HG03196 (cell line): ENCODE data around the gene CNMD.
"Not testable (repeated sequence)": the region's sequence is repeated elsewhere in the genome, so short reads cannot be mapped to it uniquely, and the experiment has no call there.

Experiments used
- ATAC-seq: cut with Tn5 transposase; IDR thresholded peaks from one replicate; pipeline ENCODE4 v1.9.1; 2021; ENCODE audit not compliant: unreplicated experiment

The CNMD gene

GRCh38 chr13:52744842-52745375 lies 5.3 kb upstream of the CNMD start:
- no peak for ATAC-seq

- no peak for ATAC-seq
These were observed 4.4 kb upstream of the CNMD start for GRCh38 chr13:52743988-52744387.

DNA sequence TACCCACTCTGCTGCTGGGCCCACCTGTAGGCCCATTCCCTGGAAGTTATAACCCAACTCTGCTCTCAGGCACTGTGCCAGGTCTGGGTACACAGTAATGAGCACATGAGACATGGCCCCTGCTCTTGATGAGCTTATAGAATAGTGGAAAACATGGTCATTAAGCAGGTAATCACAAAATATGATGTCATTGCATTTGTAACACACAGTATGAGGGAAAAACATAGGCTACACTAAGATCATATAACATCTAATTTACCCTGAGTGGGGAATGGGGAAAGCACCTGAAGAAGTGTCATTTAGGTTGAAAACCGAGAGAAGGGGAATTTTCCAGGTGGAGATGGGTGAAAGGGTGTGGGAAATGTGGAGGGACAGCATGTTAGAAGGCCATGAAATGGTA lies 3.9 kb upstream of the CNMD start:
- no peak for ATAC-seq

DNA sequence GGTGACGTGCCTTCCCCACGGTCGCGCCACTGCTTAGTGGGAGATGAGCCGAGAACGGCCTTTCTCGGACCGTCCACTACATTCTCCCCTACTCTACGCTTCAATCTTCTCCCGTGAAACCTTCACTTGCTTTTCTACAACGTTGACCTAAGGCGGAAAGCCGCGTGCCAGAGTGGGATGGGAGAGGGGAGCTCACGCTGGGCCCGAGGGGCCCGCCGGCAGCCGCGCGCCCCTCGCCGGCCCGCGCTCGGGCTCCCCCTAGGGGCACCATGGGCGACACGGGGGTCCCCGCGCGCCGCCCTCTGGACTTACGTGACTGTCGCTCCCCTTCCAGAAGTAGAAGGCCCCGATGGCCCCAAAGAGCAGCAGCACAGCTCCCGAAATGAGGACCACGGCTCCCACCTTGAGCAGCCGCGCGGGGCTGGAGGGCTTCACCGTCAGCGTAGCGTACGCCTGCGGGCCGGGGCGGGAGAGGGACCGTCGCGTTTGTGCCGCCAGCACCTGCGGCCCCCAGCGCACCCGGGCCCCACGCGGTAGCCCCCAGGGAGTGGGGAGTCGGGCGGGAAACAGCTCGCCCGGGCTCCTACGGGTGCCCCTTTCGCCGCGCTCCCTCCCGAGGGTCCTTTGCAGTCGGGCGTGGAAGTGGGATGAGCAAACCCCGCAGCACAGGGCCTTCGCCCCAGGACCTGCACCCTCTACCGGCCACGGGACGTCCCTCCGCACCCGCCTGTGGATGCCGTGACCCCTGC lies 727 bp downstream of the CNMD start:
- no peak for ATAC-seq

DNA sequence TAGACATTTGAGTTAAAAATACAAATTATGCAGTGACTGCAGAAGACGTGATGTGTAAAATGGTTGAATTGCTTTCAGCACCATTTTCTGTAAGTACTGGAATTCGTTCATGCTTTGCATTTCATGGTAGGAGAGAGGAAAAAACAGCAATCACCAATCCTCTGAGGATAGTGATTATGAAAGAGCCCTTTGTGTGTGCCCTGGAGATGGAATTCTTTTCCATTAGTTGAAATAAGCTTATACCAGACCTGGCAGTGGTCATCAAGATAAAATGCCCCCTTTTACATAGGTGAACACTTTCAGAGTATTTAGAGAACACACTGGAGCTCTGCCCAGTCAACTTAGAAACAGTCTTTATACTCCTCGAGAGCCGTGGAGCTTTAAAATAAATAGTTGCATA lies 1.7 kb downstream of the CNMD start:
- ATAC-seq: no peak

DNA sequence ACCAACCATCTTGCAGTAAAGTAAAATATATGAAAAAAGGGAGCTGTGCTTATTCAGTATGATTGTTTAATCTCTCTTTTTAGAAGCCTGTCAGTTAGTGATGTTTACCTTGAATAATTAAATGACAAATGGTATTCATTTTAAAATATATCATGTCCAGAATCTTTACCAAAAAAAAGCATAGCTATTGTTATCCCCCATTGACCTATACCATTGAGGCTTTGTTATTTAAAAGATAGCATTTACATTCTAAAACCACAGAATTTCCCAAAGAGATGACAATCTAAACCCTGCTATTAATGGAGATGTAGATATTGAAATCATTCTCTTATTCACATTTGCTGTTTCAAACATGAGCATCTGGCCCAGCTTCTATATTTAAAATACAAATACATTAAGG lies 2.2 kb downstream of the CNMD start:
- ATAC-seq: no peak

- ATAC-seq: no peak
These were observed 2.7 kb downstream of the CNMD start for GRCh38 chr13:52736891-52737290.

DNA sequence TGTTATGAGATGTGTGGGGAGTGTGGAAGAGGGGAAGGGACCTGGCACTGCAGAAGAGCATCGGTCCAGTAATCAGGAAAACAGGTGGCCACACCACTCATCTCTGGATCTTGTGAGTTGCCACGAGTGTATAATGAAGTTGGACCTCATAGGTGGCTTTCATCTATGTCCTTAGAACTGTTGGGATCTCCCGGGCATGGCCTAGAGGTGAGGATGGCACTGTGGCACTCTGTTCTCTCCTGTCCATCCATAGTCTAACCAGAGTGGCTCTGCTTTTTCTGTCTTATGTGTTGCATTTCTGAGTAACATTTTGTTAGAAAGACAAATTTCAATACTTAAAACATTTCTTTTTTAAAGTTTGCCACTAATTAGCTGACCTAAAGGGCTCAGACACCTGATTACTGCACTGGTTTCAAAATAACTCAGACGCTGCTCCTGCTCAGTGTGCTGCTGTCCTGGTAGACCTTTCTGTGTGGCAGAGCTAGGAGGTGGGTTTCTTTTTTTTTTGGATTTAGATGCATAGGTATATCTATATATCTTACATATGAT lies 5.5 kb downstream of the CNMD start:
- ATAC-seq: no peak

DNA sequence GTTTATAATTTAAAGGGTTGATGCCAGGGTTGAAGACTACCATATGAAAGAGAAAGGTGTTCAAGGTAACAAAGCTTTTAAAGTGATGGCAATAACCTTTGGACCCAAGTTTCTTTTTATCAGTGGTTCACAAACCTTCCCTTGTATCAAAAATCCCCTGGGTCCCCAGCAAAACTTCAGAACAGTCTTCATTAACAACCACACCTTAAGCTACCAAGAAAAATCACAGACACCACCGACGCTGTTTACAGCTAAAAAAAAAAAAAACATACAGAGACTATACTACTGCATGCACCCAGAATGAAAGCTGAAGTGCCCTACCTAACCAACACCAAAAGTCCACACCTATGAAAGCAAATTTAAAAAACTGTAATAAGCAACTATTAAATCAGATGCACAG lies 13.4 kb downstream of the CNMD start:
- ATAC-seq: no peak

DNA sequence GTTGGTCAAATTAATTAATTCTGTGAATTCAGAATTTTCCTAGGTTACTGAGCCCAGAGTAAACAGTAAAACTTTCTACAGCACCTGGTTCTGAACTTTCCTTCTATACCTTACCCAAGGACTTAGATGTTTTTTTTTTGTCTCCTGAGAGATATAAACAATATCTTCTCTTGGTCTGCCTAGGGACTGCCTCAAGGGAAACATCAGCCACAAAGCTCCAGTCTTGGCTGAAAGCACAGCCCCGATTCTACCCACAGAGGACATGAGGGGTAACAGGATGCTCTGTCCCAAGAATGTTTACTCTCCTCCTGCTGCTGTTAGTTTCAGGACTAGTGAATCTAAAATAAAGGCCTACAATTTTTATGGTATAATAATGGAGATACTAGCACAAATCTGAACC lies 14.3 kb downstream of the CNMD start:
- ATAC-seq: no peak

- ATAC-seq: no peak
These were observed 16.4 kb downstream of the CNMD start for GRCh38 chr13:52723181-52723580.

- ATAC-seq: not testable (repeated sequence)
These were observed 18.3 kb downstream of the CNMD start for GRCh38 chr13:52721356-52721755.

DNA sequence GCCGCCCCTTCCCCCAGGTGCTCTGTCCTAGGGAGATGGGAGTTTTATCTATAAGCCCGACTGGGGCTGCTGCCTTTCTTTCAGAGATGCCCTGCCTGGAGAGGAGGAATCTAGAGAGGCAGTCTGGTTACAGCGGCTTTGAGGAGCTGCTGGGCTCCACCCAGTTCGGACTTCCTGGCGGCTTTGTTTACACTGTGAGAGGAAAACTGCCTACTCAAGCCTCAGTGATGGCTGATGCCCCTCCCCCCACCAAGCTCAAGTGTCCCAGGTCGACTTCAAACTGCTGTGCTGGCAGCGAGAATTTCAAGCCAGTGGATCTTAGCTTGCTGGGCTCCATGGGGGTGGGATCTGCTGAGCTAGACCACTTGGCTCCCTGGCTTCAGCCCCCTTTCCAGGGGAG lies 18.7 kb downstream of the CNMD start:
- not testable (repeated sequence) for ATAC-seq

- ATAC-seq: no peak
These were observed 25.7 kb downstream of the CNMD start for GRCh38 chr13:52713894-52714293.

GRCh38 chr13:52712385-52712784 lies 27.2 kb downstream of the CNMD start:
- ATAC-seq: no peak

GRCh38 chr13:52711286-52711685 lies 28.3 kb downstream of the CNMD start:
- ATAC-seq: no peak

DNA sequence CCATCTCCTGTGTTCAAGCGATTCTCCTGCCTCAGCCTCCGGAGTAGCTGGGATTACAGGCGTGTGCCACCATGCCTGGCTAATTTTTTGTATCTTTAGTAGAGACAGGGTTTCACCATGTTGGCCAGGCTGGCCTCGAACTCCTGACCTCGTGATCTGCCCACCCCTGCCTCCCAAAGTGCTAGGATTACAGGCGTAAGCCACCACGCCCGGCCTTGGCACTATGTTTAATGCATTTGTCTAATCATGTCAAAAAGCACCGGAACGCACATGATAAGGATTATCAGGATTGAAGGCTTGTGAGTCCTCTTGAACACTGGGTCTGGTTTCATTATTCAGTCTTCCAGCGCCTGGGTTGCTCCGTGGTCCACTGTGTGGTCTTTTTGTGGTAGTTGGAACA lies 31.4 kb downstream of the CNMD start:
- not testable (repeated sequence) for ATAC-seq

GRCh38 chr13:52707375-52707774 lies 32.2 kb downstream of the CNMD start:
- ATAC-seq: no peak

GRCh38 chr13:52706081-52706480 lies 33.5 kb downstream of the CNMD start:
- ATAC-seq: no peak

- ATAC-seq: no peak
These were observed 36.1 kb downstream of the CNMD start for GRCh38 chr13:52703482-52703881.

DNA sequence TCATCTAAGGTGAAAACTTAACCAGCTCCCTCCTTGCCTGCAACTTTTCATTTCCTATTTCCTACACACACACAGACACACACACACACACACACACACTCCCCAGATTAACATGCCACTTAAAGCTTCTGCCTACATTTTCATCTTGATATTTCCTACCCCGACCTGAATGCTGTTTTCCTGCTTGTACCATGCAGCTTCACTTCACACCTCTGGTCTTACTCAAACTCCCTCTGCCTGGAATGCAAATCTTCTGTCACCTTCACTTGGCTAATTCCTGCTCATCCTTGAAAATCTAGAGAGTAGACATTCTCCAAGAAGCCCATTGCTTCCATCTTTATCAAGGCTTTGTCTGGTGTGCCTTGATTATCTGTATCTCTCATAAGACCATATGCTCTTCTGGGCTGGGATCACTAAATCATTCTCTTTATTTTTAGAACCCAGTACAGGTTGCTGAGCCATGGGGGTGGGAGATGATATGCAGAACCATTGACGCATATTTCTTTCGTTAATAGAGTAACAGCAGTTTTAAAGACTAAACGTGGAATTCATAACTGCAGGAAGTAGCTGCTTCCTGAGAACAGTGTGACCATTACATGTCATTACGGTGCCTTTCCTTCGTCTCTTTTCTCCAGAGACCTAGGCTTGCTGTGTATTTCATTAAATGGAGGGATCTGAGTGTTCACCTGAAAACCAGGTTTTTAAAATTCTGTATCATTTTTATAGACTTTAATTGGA lies 37.7 kb downstream of the CNMD start:
- no peak for ATAC-seq

GRCh38 chr13:52696566-52696965 lies 43.1 kb downstream of the CNMD start:
- ATAC-seq: no peak
